ENCODE measurements around the gene CAPN10. TPM values are rescaled to one million over a fixed set of nuclear protein-coding genes. Genes with fewer than 3 reads are reported as not detected.

Gene CAPN10
- total RNA-seq, 1 donor from 2014 or later: 20.4 TPM

DNA sequence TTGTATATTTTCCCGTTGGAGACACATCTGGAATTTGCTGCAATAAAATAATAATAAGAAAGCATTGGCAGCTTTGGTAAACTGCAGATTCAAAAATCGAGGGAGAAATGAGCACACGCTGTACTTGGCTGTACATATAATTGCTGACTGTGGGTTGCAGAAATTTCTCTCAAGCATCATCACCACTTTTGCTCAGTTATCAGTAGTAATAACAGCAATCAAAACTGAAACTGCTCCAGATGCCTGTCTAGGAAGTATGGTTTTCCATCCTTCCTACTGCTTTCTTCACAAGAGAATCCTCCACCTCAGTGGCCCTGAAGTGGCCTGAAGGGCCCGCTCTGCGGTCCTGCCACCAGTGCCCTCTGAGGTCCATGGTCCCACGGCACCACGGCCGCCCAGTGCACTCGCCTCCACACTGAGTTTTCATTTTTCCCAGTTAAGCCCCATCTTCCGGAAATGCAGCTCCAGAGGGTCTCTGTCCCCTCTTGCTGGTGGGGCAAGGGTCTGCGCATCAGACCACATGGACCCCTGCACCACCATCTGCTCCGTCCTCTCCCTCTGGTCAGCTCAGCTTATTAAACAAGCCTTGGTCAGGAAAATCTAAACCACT lies 22.5 kb upstream of the CAPN10 start:
- no peak for DNase-seq (ENCODE audit: low read depth in 2 of 2)

DNA sequence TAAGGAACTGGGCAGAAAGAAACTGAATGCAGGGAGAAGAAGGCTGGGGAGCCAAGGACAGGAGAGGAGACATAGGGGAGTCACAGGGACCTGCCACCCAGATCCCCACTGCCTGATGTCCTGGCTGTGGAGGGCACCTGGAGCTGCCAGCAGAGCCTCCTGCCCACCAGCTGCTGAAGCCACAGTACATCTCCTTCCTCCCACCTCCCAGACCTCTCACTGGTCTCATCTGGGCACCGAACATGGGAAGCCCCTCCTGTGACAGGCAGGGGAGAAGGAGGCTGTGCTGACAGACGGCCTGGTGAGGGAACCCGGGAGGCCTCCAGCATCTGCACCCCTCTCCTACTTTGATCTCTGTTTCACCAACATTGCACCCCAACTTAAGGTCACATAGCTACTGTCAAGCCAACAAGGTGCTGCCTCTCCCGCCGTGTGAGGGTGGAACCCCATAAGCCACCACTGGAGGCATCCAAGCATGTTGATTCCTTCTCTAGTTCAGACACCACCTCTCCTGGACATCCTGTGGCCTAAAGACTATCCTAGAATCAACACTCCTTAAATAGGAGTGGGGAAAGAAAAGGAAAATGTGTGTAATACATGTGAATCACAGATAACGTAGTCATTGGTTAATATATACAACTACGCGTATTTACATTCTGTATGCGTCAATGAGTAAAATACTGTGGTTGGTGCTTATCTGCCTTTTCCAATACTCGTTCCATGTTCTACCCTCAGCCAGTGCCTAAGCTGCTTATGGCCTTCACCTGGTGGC lies 21.8 kb upstream of the CAPN10 start:
- DNase-seq (ENCODE audit: low read depth in 2 of 2): no peak

- peak; percentile 77 to 91 for DNase-seq (ENCODE audit: low read depth in 2 of 2)
These were observed 21.0 kb upstream of the CAPN10 start for GRCh38 chr2:240565333-240566202.

GRCh38 chr2:240566203-240567136 lies 20.1 kb upstream of the CAPN10 start:
- DNase-seq (ENCODE audit: low read depth in 2 of 2): peak in 1 of 2 donors; percentile 87

DNA sequence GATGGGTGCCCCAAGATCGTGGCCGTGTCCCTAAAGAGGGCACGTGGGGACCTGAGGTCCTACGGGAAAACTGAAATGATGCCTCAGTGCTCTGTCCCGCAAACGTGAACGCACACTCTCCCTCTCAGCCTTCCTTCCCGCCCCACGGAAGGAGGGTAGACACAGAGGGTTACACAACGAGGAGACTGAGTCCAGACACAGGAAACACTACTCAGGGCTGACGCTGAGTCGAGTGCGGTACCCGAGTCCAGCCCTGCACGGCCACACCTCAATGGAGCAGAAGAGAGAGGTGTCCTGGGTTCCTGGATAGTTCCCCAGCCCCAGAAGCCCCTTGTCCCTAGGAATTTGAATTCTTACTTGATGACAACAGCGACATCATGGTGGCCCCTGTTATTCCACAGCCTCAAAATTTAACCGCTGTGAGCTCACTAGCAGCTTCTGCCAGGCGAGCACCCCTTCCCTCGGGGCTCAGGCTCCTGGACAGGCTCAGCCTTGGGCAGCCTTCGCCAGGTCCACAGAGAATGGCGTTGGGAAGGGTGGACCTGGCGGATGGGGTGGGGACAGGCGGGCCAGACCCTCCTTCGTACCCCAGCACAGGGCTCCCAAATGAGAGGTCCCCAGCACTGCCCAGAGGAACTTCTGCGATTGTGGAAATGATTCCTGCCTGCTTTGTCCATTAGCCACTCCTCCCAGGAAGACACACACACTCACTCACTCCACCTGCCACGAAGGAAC lies 19.2 kb upstream of the CAPN10 start:
- DNase-seq (ENCODE audit: low read depth in 2 of 2): peak in 1 of 2 donors; percentile 28

DNA sequence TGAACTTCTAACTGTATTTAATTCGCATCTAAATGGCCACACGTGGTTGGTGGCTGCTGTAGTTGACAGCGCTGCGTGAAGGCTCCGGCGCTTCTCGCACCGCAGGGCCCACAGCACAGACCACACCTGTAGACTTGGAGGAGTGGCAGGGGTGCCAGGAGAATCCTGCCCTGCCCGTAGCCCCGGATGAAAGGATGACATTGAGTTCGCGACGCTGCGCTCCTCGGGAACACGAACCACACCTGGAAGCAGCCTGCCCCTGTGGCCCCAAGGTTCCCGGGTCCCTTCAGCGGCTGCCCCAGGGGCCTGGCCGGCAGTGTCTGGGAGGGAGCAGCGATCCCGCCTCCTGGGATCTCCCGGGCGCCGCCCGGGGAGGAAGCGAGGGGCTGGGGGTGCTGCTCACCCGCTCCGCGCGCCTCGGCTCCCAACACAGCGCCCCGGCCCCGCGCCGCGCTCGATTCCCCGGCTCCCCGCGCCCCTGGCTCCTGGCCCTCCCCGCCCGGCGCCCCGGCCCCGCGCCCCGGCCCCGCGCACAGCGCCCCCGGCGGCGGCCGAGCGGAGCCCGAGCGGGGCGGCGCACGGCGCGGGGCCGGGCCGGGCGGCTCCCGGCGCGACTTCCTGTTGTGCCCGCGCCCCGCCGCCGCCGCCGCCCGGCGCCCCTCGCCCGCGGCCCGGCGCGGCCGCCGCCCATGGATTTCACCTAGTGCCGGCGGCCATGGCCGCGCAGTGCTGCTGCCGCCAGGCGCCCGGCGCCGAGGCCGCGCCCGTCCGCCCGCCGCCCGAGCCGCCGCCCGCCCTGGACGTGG lies 18.5 kb upstream of the CAPN10 start, which contains the start of gene RNPEPL1:
Gene RNPEPL1 (plus strand): TSS at position 613 of the 806 bp plus-strand sequence. CDS start 103 bp downstream, at position 716.
- DNase-seq (ENCODE audit: low read depth in 2 of 2): peak in 1 of 2 donors; percentile 50

DNA sequence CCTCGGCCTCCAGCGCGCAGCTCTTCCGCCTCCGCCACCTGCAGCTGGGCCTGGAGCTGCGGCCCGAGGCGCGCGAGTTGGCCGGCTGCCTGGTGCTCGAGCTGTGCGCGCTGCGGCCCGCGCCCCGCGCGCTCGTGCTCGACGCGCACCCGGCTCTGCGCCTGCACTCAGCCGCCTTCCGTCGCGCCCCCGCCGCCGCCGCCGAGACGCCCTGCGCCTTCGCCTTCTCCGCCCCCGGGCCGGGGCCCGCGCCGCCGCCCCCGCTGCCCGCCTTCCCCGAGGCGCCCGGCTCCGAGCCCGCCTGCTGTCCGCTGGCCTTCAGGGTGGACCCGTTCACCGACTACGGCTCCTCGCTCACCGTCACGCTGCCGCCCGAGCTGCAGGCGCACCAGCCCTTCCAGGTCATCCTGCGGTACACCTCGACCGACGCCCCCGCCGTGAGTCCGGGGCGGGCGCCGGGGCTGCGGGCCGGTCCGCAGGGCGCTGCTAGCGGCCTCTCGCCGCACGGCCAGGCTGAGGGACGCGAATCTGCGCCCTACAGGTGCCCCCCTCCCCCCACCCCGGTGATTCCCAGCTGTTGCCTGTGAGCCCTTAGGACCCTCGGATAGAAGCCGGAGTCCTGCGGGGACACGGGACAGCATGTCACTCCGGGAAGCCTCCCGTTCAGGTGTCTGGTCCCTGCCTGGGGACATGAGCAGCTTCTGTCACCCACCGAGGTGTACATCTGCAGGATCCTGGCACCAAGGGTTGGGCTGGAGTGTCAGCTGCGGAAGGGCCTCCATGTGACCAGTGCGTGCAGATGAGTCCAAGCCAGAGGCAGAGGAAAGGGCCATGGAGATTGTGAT lies 17.6 kb upstream of the CAPN10 start:
- DNase-seq (ENCODE audit: low read depth in 2 of 2): peak in 1 of 2 donors; percentile 80

DNA sequence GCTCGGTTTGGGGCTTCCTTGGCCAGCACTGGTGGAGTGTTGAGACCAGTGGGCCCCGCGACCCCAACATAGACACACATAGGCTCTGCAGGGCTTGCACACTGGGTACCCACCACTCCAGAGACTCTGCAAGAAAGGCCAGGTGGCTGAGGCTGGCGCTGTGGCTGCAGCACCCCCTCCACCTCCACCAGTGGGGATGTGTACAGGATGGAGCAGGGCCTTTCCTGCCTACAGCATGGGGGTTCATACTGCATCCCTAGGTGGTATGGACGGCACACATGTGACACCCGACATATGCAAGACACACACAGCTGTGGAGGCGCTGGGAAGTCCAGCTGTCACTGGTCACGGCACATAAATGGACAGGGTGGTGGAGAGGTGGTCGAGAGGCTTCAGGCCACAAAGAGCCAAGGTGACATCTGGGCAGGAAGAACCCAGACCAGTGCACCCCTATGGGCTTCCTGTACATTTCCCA lies 17.0 kb upstream of the CAPN10 start:
- DNase-seq (ENCODE audit: low read depth in 2 of 2): no peak

- DNase-seq (ENCODE audit: low read depth in 2 of 2): no peak
These were observed 16.5 kb upstream of the CAPN10 start for GRCh38 chr2:240569998-240570530.

- DNase-seq (ENCODE audit: low read depth in 2 of 2): no peak
These were observed 15.8 kb upstream of the CAPN10 start for GRCh38 chr2:240570531-240571313.

DNA sequence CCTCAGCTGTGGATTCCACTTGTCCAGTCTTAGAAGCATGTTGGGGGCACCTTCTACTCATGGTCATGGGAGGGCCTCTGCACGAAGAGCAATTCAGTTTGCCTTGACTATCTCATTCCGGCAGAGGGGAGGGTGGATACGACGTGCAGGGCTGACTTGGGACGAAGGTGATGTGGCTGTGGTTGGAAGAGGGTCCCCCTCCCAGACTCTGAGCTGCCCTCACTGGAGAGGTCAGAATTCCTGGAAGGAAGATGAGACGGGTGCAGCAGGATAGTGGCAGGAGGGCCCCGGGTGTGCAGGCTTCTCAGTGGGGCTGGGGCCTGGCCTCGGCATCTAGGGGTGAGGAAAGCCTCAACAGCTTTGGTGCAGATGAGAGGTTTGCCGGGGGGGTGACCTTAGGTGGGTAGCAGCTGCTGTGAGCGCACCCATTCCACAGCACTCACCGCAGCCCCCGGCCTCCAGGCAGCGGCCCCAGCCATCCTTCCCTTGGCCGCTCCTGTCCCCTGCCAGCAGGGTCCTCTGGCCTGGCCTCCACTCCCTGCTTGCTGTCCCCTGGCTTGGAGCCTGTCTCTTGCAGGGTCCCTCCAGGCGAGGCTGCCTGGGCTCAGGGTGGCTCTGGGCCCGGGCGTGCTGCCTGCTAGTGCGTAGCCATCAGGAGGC lies 15.1 kb upstream of the CAPN10 start:
- DNase-seq (ENCODE audit: low read depth in 2 of 2): no peak

- DNase-seq (ENCODE audit: low read depth in 2 of 2): no peak
These were observed 14.1 kb upstream of the CAPN10 start for GRCh38 chr2:240572141-240573031.

GRCh38 chr2:240573071-240573515 lies 13.4 kb upstream of the CAPN10 start:
- no peak for DNase-seq (ENCODE audit: low read depth in 2 of 2)

DNA sequence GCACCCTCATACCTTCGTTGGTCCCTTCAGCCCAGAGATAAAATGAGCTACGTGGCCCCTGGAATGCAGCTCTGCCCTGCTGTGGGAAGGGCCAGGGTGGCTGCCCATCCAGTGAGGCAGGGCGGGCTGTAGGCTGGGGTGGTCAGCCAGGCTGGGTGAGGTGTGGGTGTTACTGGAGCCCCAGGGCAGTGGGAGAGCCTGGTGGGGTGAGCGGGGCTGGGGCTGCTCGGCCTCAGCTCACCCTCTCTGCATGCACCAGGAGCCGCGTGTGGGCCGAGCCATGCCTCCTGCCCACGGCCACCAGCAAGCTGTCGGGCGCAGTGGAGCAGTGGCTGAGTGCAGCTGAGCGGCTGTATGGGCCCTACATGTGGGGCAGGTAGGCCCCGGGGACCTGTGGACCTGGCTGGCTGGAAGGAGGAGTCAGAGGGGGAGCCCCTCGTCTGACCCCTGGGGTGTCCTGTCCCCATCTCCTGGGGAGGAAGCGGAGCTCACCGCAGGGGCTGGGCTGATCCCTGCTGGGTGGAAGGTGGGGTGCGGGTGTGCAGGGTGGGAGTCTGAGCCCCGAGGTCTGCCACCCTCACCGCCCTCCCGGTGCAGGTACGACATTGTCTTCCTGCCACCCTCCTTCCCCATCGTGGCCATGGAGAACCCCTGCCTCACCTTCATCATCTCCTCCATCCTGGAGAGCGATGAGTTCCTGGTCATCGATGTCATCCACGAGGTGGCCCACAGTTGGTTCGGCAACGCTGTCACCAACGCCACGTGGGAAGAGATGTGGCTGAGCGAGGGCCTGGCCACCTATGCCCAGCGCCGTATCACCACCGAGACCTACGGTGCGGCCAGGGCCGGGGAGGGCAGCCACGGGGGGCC lies 12.8 kb upstream of the CAPN10 start:
- no peak for DNase-seq (ENCODE audit: low read depth in 2 of 2)

Measured in dermis microvascular lymphatic vessel endothelial cell (primary cell).